ENCODE data around the gene RBMY1D. TPM values are rescaled to one million over a fixed set of nuclear protein-coding genes. Genes with fewer than 3 reads are reported as not detected.

The RBMY1D gene
- not detected for total RNA-seq

DNA sequence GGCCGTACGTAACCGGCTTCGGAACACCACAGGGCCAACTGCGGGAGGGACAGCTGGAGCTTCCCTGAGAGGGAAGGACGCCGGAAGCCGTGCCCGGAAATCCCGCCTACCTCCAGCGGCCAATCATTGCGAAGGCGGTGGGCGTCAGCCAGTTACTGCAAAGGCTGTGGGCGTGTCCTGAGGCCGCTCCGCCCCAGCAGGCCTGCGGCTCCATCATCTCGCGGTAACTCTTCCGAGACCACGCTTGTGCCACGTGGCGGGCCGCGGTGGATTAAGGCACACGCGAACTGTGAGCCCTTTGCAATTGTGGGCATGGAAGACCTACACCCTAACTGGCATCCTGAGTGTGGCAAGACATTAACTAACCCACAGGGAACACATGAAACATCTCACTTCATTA, at the start of gene RBMY1D:
Gene RBMY1D, minus strand, starts transcription at position 101 of the 400 bp plus-strand sequence. CDS start 2,013 bp downstream, outside the sequence.

DNA sequence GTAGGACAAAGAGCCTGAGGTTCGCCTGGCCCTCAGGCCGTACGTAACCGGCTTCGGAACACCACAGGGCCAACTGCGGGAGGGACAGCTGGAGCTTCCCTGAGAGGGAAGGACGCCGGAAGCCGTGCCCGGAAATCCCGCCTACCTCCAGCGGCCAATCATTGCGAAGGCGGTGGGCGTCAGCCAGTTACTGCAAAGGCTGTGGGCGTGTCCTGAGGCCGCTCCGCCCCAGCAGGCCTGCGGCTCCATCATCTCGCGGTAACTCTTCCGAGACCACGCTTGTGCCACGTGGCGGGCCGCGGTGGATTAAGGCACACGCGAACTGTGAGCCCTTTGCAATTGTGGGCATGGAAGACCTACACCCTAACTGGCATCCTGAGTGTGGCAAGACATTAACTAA, 23.6 kb upstream of the RBMY1D start, which contains the start of gene RBMY1E:
Gene RBMY1E, minus strand, starts transcription at position 101 of the 400 bp plus-strand sequence. CDS start 1,978 bp downstream, outside the sequence.

Other genes starting within 250 kb of the RBMY1D start
- not detected for gene RBMY1E, start 23.5 kb upstream of the RBMY1D start, total RNA-seq